ENCODE results near the gene ETHE1. TPM values are rescaled to one million over a fixed set of nuclear protein-coding genes. Genes with fewer than 3 reads are reported as not detected.

Gene ETHE1
- total RNA-seq, 1 experiment from 2014 or later = 43.6 TPM

GRCh38 chr19:43462785-43463380 lies 64.1 kb downstream of the ETHE1 start:
- DNase-seq (ENCODE audit: low read depth, low spot score) = no peak
- in situ Hi-C loops (cut with HindIII; ENCODE audit: low pct_unique_long_range_greater_than_20kb, low sequenced_read_pairs) = no loop called here

GRCh38 chr19:43462383-43462782 lies 64.6 kb downstream of the ETHE1 start:
- in situ Hi-C loops (cut with HindIII; ENCODE audit: low pct_unique_long_range_greater_than_20kb, low sequenced_read_pairs) = no loop called here
- no peak for DNase-seq (ENCODE audit: low read depth, low spot score)

- no peak for DNase-seq (ENCODE audit: low read depth, low spot score)
- in situ Hi-C loops (cut with HindIII; ENCODE audit: low pct_unique_long_range_greater_than_20kb, low sequenced_read_pairs) = no loop called here
Measured at GRCh38 chr19:43461303-43461702, 65.7 kb downstream of the ETHE1 start.

- DNase-seq (ENCODE audit: low read depth, low spot score) = no peak
- in situ Hi-C loops (cut with HindIII; ENCODE audit: low pct_unique_long_range_greater_than_20kb, low sequenced_read_pairs) = no loop called here
Measured at GRCh38 chr19:43460362-43461016, 66.5 kb downstream of the ETHE1 start.

- no peak for DNase-seq (ENCODE audit: low read depth, low spot score)
- in situ Hi-C loops (cut with HindIII; ENCODE audit: low pct_unique_long_range_greater_than_20kb, low sequenced_read_pairs) = no loop called here
Measured at GRCh38 chr19:43457809-43458208, 69.2 kb downstream of the ETHE1 start.

Other genes starting within 250 kb of the ETHE1 start
- gene CD177, start 173.5 kb downstream of the ETHE1 start, total RNA-seq (2014; rRNA removed; shearing (Covaris generic)) = 0.24 TPM in 1 of 2 replicates, not detected in the other
- not detected in 2 replicates for gene TEX101, start 112.3 kb downstream of the ETHE1 start, total RNA-seq (2014; rRNA removed; shearing (Covaris generic))
- 0.18 and 0.59 TPM in 2 replicates for gene LYPD3, start 61.6 kb downstream of the ETHE1 start, total RNA-seq (2014; rRNA removed; shearing (Covaris generic))
- gene PHLDB3, start 22.5 kb downstream of the ETHE1 start, total RNA-seq (2014; rRNA removed; shearing (Covaris generic)) = 18.6 and 19.5 TPM in 2 replicates
- not detected in 2 replicates for gene ZNF575, start 6.0 kb upstream of the ETHE1 start, total RNA-seq (2014; rRNA removed; shearing (Covaris generic))
- gene XRCC1, start 48.3 kb upstream of the ETHE1 start, total RNA-seq (2014; rRNA removed; shearing (Covaris generic)) = 12.2 and 13.2 TPM in 2 replicates
- gene PINLYP, start 48.6 kb upstream of the ETHE1 start, total RNA-seq (2014; rRNA removed; shearing (Covaris generic)) = not detected in 2 replicates
- 18.7 and 20.8 TPM in 2 replicates for gene IRGQ, start 68.9 kb upstream of the ETHE1 start, total RNA-seq (2014; rRNA removed; shearing (Covaris generic))
- gene ZNF576, start 69.4 kb upstream of the ETHE1 start, total RNA-seq (2014; rRNA removed; shearing (Covaris generic)) = 10.5 and 12.7 TPM in 2 replicates
- not detected in 2 replicates for gene SRRM5, start 84.9 kb upstream of the ETHE1 start, total RNA-seq (2014; rRNA removed; shearing (Covaris generic))
- 44.6 and 47.2 TPM in 2 replicates for gene ZNF428, start 92.4 kb upstream of the ETHE1 start, total RNA-seq (2014; rRNA removed; shearing (Covaris generic))
- 13.1 and 13.2 TPM in 2 replicates for gene CADM4, start 112.6 kb upstream of the ETHE1 start, total RNA-seq (2014; rRNA removed; shearing (Covaris generic))
- gene PLAUR, start 143.0 kb upstream of the ETHE1 start, total RNA-seq (2014; rRNA removed; shearing (Covaris generic)) = 3.5 and 5.5 TPM in 2 replicates
- gene IRGC, start 188.9 kb upstream of the ETHE1 start, total RNA-seq (2014; rRNA removed; shearing (Covaris generic)) = not detected in 2 replicates
- gene SMG9, start 227.8 kb upstream of the ETHE1 start, total RNA-seq (2014; rRNA removed; shearing (Covaris generic)) = 16.3 and 21.1 TPM in 2 replicates